Tibial artery (tissue), 4 donors: ENCODE measurements around the gene SAMD13.

Experiments used
- DNase-seq, 2 donors: peaks; one replicate each; pipeline ENCODE4 v3.0.0-alpha.2; 2019
- H3K27ac ChIP-seq, 2 donors: fragments of 200-600 bp; sonication (generic) in 1 of 2; 1 replicate in 1 of 2; 2 replicates in 1 of 2; pipeline ENCODE4 v1.5.1; 2018 to 2019; ENCODE audit warnings: mild to moderate bottlenecking in 1 of 2
- H3K27me3 ChIP-seq, 2 donors: fragments of 200-600 bp; sonication (generic) in 1 of 2; one replicate each; pipeline versions ENCODE4 v1.5.1 to v1.6.0; 2016 to 2019
- H3K36me3 ChIP-seq, 3 donors: fragments of 200-600 bp; sonication (generic) in 2 of 3; one replicate each; pipeline ENCODE4 v1.5.1; 2016 to 2019; ENCODE audit warnings: mild to moderate bottlenecking in 2 of 3
- H3K4me1 ChIP-seq, 4 donors: fragments of 200-600 bp; sonication (generic) in 2 of 4; 1 replicate in 3 of 4; 2 replicates in 1 of 4; pipeline ENCODE4 v1.5.1; 2016 to 2019
- H3K4me3 ChIP-seq, 2 donors: fragments of 200-600 bp; sonication (generic) in 1 of 2; 1 replicate in 1 of 2; 2 replicates in 1 of 2; pipeline ENCODE4 v1.5.1; 2018 to 2019; ENCODE audit warnings: mild to moderate bottlenecking in 2 of 2
- H3K9me3 ChIP-seq, 3 donors: fragments of 200-600 bp; sonication (generic) in 1 of 3; one replicate each; pipeline ENCODE4 v1.5.1; 2016 to 2019
- intact Hi-C: fragments of 100-400 bp; cut with DNase I; formaldehyde crosslinking; loops from one replicate; pipeline ENCODE4 v1.15.0; 2023; ENCODE audit warnings: low total_unique reads
- TF ChIP-seq, protein P1 (sequence below), 2 experiments: fragments of 200-600 bp in 1 of 2; fragments of 450-650 bp in 1 of 2; IDR thresholded peaks; one replicate each; pipeline ENCODE4 v1.5.1; 2017 to 2019; ENCODE audit warnings: antibody characterized with exemption in 2 of 2, mild to moderate bottlenecking in 1 of 2, moderate library complexity in 1 of 2

The SAMD13 gene

DNA sequence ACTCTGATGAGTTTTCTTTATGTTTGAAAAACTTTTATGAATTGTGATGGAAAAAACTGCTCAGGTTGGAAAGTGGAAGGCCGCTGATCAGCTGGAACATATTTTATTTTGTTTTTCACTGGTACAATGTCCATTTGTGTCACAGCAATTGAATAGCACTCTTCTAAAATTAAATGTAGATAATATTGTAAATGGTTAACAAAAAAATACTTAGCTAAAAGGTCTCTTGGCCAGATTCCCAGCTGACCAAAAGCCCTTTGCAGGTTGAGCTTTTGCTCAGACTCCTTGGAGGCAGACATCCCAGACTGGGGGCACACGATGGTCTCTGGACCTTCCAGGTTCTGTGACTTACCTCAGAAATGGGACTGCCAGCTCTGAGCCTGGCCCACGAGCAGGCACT is 26.3 kb downstream of the SAMD13 start:
- intact Hi-C loops: no loop called here
- Histone ChIP-seq H3K4me1 (peaks cover 0 to 9% (median 0%) of the 10 kb centered on the region in 4 donors), H3K27ac (no peak overlapping the region), H3K4me3 (no peak overlapping the region), H3K36me3 (peaks cover 0 to 4% (median 0%) of the 10 kb centered on the region in 3 donors), H3K9me3 (no peaks in the 10 kb centered on the region), H3K27me3 (no peaks in the 10 kb centered on the region)
- TF ChIP-seq, protein P1, sequence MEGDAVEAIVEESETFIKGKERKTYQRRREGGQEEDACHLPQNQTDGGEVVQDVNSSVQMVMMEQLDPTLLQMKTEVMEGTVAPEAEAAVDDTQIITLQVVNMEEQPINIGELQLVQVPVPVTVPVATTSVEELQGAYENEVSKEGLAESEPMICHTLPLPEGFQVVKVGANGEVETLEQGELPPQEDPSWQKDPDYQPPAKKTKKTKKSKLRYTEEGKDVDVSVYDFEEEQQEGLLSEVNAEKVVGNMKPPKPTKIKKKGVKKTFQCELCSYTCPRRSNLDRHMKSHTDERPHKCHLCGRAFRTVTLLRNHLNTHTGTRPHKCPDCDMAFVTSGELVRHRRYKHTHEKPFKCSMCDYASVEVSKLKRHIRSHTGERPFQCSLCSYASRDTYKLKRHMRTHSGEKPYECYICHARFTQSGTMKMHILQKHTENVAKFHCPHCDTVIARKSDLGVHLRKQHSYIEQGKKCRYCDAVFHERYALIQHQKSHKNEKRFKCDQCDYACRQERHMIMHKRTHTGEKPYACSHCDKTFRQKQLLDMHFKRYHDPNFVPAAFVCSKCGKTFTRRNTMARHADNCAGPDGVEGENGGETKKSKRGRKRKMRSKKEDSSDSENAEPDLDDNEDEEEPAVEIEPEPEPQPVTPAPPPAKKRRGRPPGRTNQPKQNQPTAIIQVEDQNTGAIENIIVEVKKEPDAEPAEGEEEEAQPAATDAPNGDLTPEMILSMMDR (IDR thresholded peaks at IDR 0.05): no peak
- DNase-seq: no peak

DNA sequence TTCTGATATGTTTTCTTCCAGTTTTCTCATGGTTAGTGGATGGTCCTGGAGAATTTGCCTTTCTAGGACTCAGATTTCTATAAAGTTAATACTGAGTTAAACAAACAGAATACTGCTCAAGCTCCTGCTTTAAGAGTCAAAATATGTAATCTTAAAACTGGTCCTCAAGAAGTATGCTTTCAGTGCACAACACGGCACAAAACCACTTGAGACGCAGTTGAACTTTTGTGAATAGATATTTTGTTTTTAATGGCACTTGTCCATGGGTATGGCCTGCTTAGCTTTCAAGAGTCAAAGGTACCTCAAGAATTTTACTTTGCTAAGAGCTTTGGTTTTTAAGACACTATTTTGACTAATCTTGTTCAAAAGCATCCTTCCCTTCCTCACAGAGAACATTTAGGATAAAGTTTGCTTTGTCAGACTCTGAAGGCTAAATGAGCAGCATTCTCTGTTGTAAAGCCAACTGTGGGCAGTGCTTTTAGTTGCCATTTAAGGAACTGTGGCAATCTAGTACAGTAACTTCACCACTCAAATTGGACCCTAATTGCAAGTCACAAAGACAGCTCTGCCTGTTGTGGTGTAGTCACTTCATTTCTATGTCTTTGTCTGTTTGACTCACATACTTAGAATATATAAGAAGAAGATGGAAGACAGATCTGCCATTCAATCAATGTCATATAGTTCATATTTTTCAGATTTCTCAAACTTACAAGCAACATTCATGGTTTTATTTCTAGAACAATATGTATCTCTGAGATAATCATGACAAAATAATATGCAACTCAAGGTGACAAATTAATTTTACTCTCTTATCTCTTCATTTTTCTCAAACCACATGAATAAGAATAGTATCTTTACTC is 28.8 kb downstream of the SAMD13 start:
- TF ChIP-seq, protein P1 (IDR thresholded peaks at IDR 0.05): no peak
- H3K4me3 ChIP-seq: no peak overlapping the region
- intact Hi-C loops: no loop called here
- no peaks in the 10 kb centered on the region for H3K27me3 ChIP-seq
- peaks cover 0 to 4% (median 0%) of the 10 kb centered on the region in 3 donors for H3K36me3 ChIP-seq
- no peaks in the 10 kb centered on the region for H3K9me3 ChIP-seq
- H3K27ac ChIP-seq: no peak overlapping the region
- no peak for DNase-seq
- H3K4me1 ChIP-seq: peaks cover 0 to 9% (median 0%) of the 10 kb centered on the region in 4 donors

DNA sequence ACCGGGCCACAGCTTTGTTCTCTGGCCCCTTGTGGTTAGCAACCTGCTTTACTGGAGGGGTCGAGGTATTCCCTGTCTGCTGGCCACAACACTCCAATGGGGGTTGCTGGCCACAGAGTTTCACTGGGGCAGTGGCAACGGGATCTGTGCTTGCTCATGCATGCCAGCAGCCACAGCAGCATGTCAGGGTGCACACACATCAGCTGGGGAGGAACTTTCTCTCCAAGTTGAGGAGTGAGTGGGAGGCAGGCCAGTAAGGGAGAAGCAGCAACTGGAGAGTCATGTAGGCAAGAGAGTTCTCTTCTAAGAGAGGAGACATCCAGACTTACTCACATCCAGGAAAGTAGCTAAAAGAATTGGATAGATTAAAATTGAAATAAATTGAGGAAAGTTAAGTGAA is 38.0 kb downstream of the SAMD13 start:
- H3K27ac ChIP-seq: no peak overlapping the region
- no peak for DNase-seq
- no peaks in the 10 kb centered on the region for H3K27me3 ChIP-seq
- intact Hi-C loops: no loop called here
- TF ChIP-seq, protein P1 (IDR thresholded peaks at IDR 0.05): no peak
- no peak overlapping the region for H3K4me3 ChIP-seq
- peaks cover 0 to 20% (median 0%) of the 10 kb centered on the region in 3 donors for H3K9me3 ChIP-seq
- H3K4me1 ChIP-seq: no peaks in the 10 kb centered on the region
- H3K36me3 ChIP-seq: no peaks in the 10 kb centered on the region

DNA sequence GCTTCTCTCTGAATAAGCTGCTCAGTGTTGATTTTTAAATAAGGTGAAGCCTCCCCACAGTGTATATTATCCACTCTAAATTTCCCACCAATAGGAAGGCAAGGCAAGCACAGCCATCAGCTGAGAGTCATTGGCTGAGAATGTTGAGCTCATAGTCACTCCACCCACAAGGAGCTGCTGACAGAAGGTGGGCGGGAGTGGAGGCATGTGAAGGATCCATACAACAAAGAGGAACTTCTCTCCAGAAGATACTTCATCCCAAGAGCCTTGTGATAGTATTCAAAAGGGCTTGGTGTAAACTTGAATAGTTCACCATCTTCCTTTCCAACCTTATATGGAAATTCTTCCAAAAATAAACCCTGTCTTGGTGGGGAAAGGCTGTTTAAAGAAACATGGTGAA is 42.8 kb downstream of the SAMD13 start:
- Histone ChIP-seq H3K27ac (no peak overlapping the region), H3K4me1 (no peaks in the 10 kb centered on the region), H3K9me3 (peaks cover 0 to 7% (median 0%) of the 10 kb centered on the region in 3 donors), H3K36me3 (no peaks in the 10 kb centered on the region), H3K27me3 (no peaks in the 10 kb centered on the region), H3K4me3 (no peak overlapping the region)
- TF ChIP-seq, protein P1 (IDR thresholded peaks at IDR 0.05): no peak
- DNase-seq: no peak
- intact Hi-C loops: no loop called here

DNA sequence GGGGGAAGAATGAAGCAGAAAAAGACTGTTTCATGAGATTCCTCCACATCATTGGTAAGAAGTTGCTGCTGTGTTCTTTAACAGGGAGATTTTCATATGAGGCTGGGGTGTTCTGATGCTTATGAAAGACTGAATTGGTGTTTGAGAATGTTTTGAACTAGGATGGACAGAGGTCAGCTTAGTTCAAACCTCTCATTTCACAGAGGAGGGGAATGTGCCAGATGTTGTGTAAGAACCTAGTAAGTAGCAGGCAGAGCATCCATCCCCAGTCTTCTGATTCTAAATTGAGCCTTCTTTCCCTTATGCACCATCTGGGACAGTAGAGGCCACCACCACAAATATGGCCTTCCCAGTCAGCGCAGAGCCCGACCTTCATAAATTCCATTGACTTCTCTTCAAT is 43.7 kb downstream of the SAMD13 start:
- intact Hi-C loops: no loop called here
- TF ChIP-seq, protein P1 (IDR thresholded peaks at IDR 0.05): no peak
- H3K9me3 ChIP-seq: peaks cover 0 to 7% (median 0%) of the 10 kb centered on the region in 3 donors

More for the DNA sequence above, 43.7 kb downstream of the SAMD13 start:
- Histone ChIP-seq H3K4me3 (no peak overlapping the region), H3K36me3 (no peaks in the 10 kb centered on the region), H3K4me1 (no peaks in the 10 kb centered on the region), H3K27ac (no peak overlapping the region), H3K27me3 (no peaks in the 10 kb centered on the region)
- DNase-seq: no peak
